K562 (cell line): ENCODE measurements around the gene VPS13D. TPM values are rescaled to one million over a fixed set of nuclear protein-coding genes. Genes with fewer than 3 reads are reported as not detected.

Experiments used
- ADNP ChIP-seq: fragments of 200-800 bp; sonication (Bioruptor generic); IDR thresholded peaks from 2 replicates; pipeline ENCODE4 v1.6.1; 2016; ENCODE audit warnings: missing genetic modification characterization, missing compliant biosample characterization
- ARHGAP35 ChIP-seq: fragments of 450-650 bp; IDR thresholded peaks from 2 replicates; pipeline ENCODE4 v1.6.1; 2018; ENCODE audit not compliant: partially characterized antibody
- BHLHE40 ChIP-seq: IDR thresholded peaks from 2 replicates; pipeline ENCODE4 v1.6.1; 2011; ENCODE audit warnings: low read length, improper control_type of control experiment
- CBX3 ChIP-seq, 2 experiments: IDR thresholded peaks; 1 replicate in 1 of 2; 2 replicates in 1 of 2; pipeline ENCODE4 v1.6.1; 2012; ENCODE audit warnings: inconsistent platforms in 2 of 2, low read length in 2 of 2, borderline replicate concordance in 1 of 2, control low read depth in 1 of 2
- CCNT2 ChIP-seq: IDR thresholded peaks from 2 replicates; pipeline ENCODE4 v1.6.1; 2011; ENCODE audit warnings: borderline replicate concordance, low read depth, mild to moderate bottlenecking, moderate library complexity, mixed read lengths, low read length; ENCODE audit not compliant: insufficient read length; ENCODE audit errors: extremely low read depth
- CEBPB ChIP-seq: fragments of 450-650 bp; IDR thresholded peaks from 2 replicates; pipeline ENCODE4 v1.6.1; 2016; ENCODE audit warnings: missing genetic modification characterization, missing compliant biosample characterization
- CHD1 ChIP-seq: fragments of 200-600 bp; sonication (generic); IDR thresholded peaks from one replicate; pipeline ENCODE4 v1.6.1; 2012; ENCODE audit warnings: mild to moderate bottlenecking, moderate library complexity, low read length, inconsistent platforms
- DIDO1 ChIP-seq: fragments of 450-650 bp; IDR thresholded peaks from 2 replicates; pipeline ENCODE4 v1.6.1; 2016; ENCODE audit warnings: low read depth, missing biosample characterization, missing genetic modification characterization
- ELF4 ChIP-seq: fragments of 450-650 bp; formaldehyde crosslinking; IDR thresholded peaks from 2 replicates; pipeline ENCODE4 v1.4.0; 2022; ENCODE audit warnings: missing genetic modification characterization
- ETV1 ChIP-seq: fragments of 450-650 bp; conservative IDR thresholded peaks from 2 replicates; pipeline ENCODE4 v1.6.1; 2016; ENCODE audit warnings: missing genetic modification characterization, control low read depth, low read depth, missing compliant biosample characterization
- ILF3 ChIP-seq: fragments of 450-650 bp; IDR thresholded peaks from 2 replicates; pipeline ENCODE4 v1.6.1; 2018; ENCODE audit warnings: antibody characterized with exemption, mild to moderate bottlenecking, moderate library complexity, borderline replicate concordance
- ILK ChIP-seq: fragments of 450-650 bp; IDR thresholded peaks from 2 replicates; pipeline ENCODE4 v1.6.1; 2016; ENCODE audit warnings: missing genetic modification characterization, low read depth, mild to moderate bottlenecking, missing compliant biosample characterization, moderate library complexity, borderline replicate concordance
- KDM5B ChIP-seq: fragments of 200-600 bp; sonication (generic); IDR thresholded peaks from 2 replicates; pipeline ENCODE4 v1.6.1; 2012; ENCODE audit warnings: low read depth, mild to moderate bottlenecking, moderate library complexity, low read length, control low read depth, inconsistent platforms; ENCODE audit not compliant: insufficient replicate concordance
- MAFK ChIP-seq: IDR thresholded peaks from 2 replicates; pipeline ENCODE4 v1.6.1; 2011; ENCODE audit warnings: low read length, improper control_type of control experiment
- MAX ChIP-seq: sonication (generic); formaldehyde crosslinking; IDR thresholded peaks from 2 replicates; pipeline ENCODE4 v1.9.0; 2022; ENCODE audit warnings: mild to moderate bottlenecking, missing genetic modification reagents
- MAZ ChIP-seq, 2 experiments: fragments of 450-650 bp in 1 of 2; sonication (generic) in 1 of 2; formaldehyde crosslinking; IDR thresholded peaks in 1 of 2; conservative IDR thresholded peaks in 1 of 2; 2 replicates each; pipeline versions ENCODE4 v1.4.0 to v1.5.0; 2020; ENCODE audit warnings: mild to moderate bottlenecking in 1 of 2, missing genetic modification reagents in 1 of 2
- MCM5 ChIP-seq: fragments of 450-650 bp; IDR thresholded peaks from 2 replicates; pipeline ENCODE4 v1.6.1; 2016; ENCODE audit warnings: low read depth
- MTA2 ChIP-seq: fragments of 450-650 bp; IDR thresholded peaks from 2 replicates; pipeline ENCODE4 v1.6.1; 2016; ENCODE audit warnings: low read depth
- PHB2 ChIP-seq: fragments of 450-650 bp; IDR thresholded peaks from 2 replicates; pipeline ENCODE4 v1.6.1; 2017; ENCODE audit warnings: low read depth
- PHF8 ChIP-seq: fragments of 200-600 bp; sonication (generic); IDR thresholded peaks from 2 replicates; pipeline ENCODE4 v1.6.1; 2012; ENCODE audit warnings: mixed run types, mild to moderate bottlenecking, inconsistent platforms, low read length, moderate library complexity, borderline replicate concordance
- POLR2H ChIP-seq: IDR thresholded peaks from 2 replicates; pipeline ENCODE4 v1.6.1; 2016; ENCODE audit warnings: missing genetic modification characterization, low read depth, mild to moderate bottlenecking, control low read depth, missing compliant biosample characterization, moderate library complexity
- SAFB2 ChIP-seq: fragments of 200-400 bp; formaldehyde crosslinking; IDR thresholded peaks from 2 replicates; pipeline ENCODE4 v1.6.1; 2018; ENCODE audit warnings: borderline replicate concordance, low read length, low read depth, moderate library complexity; ENCODE audit not compliant: severe bottlenecking
- SIX5 ChIP-seq, 2 experiments: IDR thresholded peaks; 2 replicates each; pipeline ENCODE4 v1.6.1; 2011; ENCODE audit warnings: low read length in 2 of 2, borderline replicate concordance in 1 of 2, low read depth in 1 of 2, mild to moderate bottlenecking in 1 of 2, moderate library complexity in 1 of 2; ENCODE audit not compliant: insufficient read depth in 1 of 2
- SMARCA4 ChIP-seq: fragments of 450-650 bp; IDR thresholded peaks from 2 replicates; pipeline ENCODE4 v1.6.1; 2016
- TAF7 ChIP-seq: fragments of 450-650 bp; IDR thresholded peaks from 2 replicates; pipeline ENCODE4 v1.6.1; 2016; ENCODE audit warnings: missing genetic modification characterization, missing compliant biosample characterization
- ZNF124 ChIP-seq: sonication (generic); formaldehyde crosslinking; IDR thresholded peaks from 2 replicates; pipeline ENCODE4 v1.8.1; 2022; ENCODE audit warnings: missing genetic modification reagents
- ZNF212 ChIP-seq: fragments of 450-650 bp; formaldehyde crosslinking; IDR thresholded peaks from 2 replicates; pipeline ENCODE4 v1.4.0; 2020; ENCODE audit warnings: mild to moderate bottlenecking
- ZNF431 ChIP-seq: sonication (generic); formaldehyde crosslinking; IDR thresholded peaks from 2 replicates; pipeline ENCODE4 v1.8.0; 2022; ENCODE audit warnings: mild to moderate bottlenecking, missing genetic modification reagents
- polyA plus RNA-seq, 8 experiments: library from polyadenylated mRNA; depleted of rRNA in 4 of 8; stranded (reverse) in 5 of 8; unstranded in 3 of 8; fragments of >200 nt; fragmentation: Nextera tagmentation in 2 of 8; fragmentation: Illumina TruSeq in 1 of 8; extraction: Ambion mirVana in 2 of 8; extraction: Trizol in 1 of 8; gene quantifications; 2 replicates each; pipeline versions ENCODE4 v1.2.1 to v1.2.3, GENCODE V29; 2011 to 2014; ENCODE audit warnings: inconsistent platforms in 1 of 8, missing spikeins in 1 of 8
- total RNA-seq, 7 experiments: library from RNA; depleted of rRNA in 6 of 7; stranded (reverse); fragments of >200 nt in 6 of 7; fragmentation: Illumina TruSeq in 2 of 7; extraction: Trizol in 2 of 7; gene quantifications; 2 replicates each; pipeline versions ENCODE4 v1.2.1 to v1.2.3, GENCODE V29; 2011 to 2021; ENCODE audit warnings: low replicate concordance in 1 of 7
- TF ChIP-seq, protein P1 (sequence below): fragments of 450-650 bp; IDR thresholded peaks from 2 replicates; pipeline ENCODE4 v1.7.1; 2018; ENCODE audit warnings: mild to moderate bottlenecking, low read depth; ENCODE audit not compliant: partially characterized antibody

VPS13D gene
- total and polyA plus RNA-seq, 9 of the 15 experiments (the other 6 are each of a cell fraction or from before 2014, with no cell fraction given) = 6.1 to 51.5 (median 38.5) TPM

- TF ChIP-seq ELF4 (CRISPR knock-in tag) (peak; percentile 97), CEBPB (tag) (peak; percentile 88), MTA2 (peak; percentile 100), ZNF124 (CRISPR knock-in tag) (no peak), MAX (CRISPR knock-in tag) (peak; percentile 65; the same call in 1 of the 2 replicates), TAF7 (tag) (no peak), DIDO1 (tag) (no peak), ZNF212 (CRISPR knock-in tag) (no peak), MCM5 (no peak), SIX5 (IDR thresholded peaks at IDR 0.05; ENCODE audit: borderline replicate concordance in 1 of 2, insufficient read depth in 1 of 2, low read depth in 1 of 2, low read length in 2 of 2) (no peak), PHF8 (no peak), SMARCA4 (peak; percentile 100), SAFB2 (no peak), MAFK (peak; percentile 85), ILK (tag) (no peak), MAZ (CRISPR knock-in tag; conservative IDR thresholded peaks at IDR 0.05 in 1 of 2, IDR thresholded peaks at IDR 0.05 in 1 of 2) (peak; percentile 69 to 77; a peak in 3 of 4 replicates), ETV1 (tag) (peak; percentile 73), ADNP (tag) (no peak; the same call in 1 of the 2 replicates), CCNT2 (peak; percentile 100), BHLHE40 (peak; percentile 93), ZNF431 (CRISPR knock-in tag) (no peak), CBX3 (IDR thresholded peaks at IDR 0.05; ENCODE audit: borderline replicate concordance in 1 of 2, low read length in 2 of 2) (peak in 1 of 2 experiments; percentile 95; a peak in 2 of 3 replicates), CHD1 (no peak), ARHGAP35 (no peak), PHB2 (peak; percentile 100), ILF3 (peak; percentile 97), POLR2H (tag) (no peak), KDM5B (no peak)
- TF ChIP-seq, protein P1, sequence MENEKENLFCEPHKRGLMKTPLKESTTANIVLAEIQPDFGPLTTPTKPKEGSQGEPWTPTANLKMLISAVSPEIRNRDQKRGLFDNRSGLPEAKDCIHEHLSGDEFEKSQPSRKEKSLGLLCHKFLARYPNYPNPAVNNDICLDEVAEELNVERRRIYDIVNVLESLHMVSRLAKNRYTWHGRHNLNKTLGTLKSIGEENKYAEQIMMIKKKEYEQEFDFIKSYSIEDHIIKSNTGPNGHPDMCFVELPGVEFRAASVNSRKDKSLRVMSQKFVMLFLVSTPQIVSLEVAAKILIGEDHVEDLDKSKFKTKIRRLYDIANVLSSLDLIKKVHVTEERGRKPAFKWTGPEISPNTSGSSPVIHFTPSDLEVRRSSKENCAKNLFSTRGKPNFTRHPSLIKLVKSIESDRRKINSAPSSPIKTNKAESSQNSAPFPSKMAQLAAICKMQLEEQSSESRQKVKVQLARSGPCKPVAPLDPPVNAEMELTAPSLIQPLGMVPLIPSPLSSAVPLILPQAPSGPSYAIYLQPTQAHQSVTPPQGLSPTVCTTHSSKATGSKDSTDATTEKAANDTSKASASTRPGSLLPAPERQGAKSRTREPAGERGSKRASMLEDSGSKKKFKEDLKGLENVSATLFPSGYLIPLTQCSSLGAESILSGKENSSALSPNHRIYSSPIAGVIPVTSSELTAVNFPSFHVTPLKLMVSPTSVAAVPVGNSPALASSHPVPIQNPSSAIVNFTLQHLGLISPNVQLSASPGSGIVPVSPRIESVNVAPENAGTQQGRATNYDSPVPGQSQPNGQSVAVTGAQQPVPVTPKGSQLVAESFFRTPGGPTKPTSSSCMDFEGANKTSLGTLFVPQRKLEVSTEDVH = peak; percentile 77
These were observed 218.9 kb downstream of the VPS13D start (continued) for GRCh38 chr1:12448746-12449177.
